Adrenal gland (tissue), 12 donors: Measurements from ENCODE around the gene TRIP10. TPM values are rescaled to one million over a fixed set of nuclear protein-coding genes. Genes with fewer than 3 reads are reported as not detected.

Experiments used
- DNase-seq, 7 donors: peaks; one replicate each; pipeline ENCODE4 v3.0.0-alpha.2; 2019 to 2020
- H3K27ac ChIP-seq, 5 donors: fragments of 200-600 bp; sonication (generic) in 4 of 5; 1 replicate in 3 of 5; 2 replicates in 2 of 5; pipeline versions ENCODE4 v1.5.1 to v1.8.0; 2016 to 2020; ENCODE audit warnings: mild to moderate bottlenecking in 1 of 5
- H3K27me3 ChIP-seq: fragments of 200-600 bp; 2 replicates; pipeline ENCODE4 v1.8.0; 2021
- H3K36me3 ChIP-seq, 2 donors: fragments of 200-600 bp; replicated peaks in 1 of 2; 1 replicate in 1 of 2; 2 replicates in 1 of 2; pipeline versions ENCODE4 v1.5.1 to v1.8.0; 2018 to 2022
- H3K4me1 ChIP-seq, 2 donors: fragments of 200-600 bp; replicated peaks in 1 of 2; 1 replicate in 1 of 2; 2 replicates in 1 of 2; pipeline versions ENCODE4 v1.5.1 to v1.8.0; 2018 to 2021
- H3K4me3 ChIP-seq, 4 donors: fragments of 200-600 bp; sonication (generic) in 3 of 4; one replicate each; pipeline ENCODE4 v1.5.1; 2016 to 2018
- H3K9me3 ChIP-seq, 3 donors: fragments of 200-600 bp; sonication (generic) in 1 of 3; replicated peaks in 1 of 3; 1 replicate in 2 of 3; 2 replicates in 1 of 3; pipeline versions ENCODE4 v1.5.1 to v1.8.0; 2016 to 2021
- CTCF ChIP-seq, 6 experiments: fragments of 450-650 bp in 4 of 6; fragments of 200-600 bp in 2 of 6; sonication (generic) in 1 of 6; IDR thresholded peaks; 1 replicate in 5 of 6; 2 replicates in 1 of 6; pipeline versions ENCODE4 v1.5.1 to v1.8.0; 2016 to 2021; ENCODE audit warnings: antibody characterized with exemption in 6 of 6, mild to moderate bottlenecking in 2 of 6, moderate library complexity in 1 of 6
- POLR2A ChIP-seq, 2 donors: fragments of 450-650 bp; IDR thresholded peaks; one replicate each; pipeline ENCODE4 v1.6.1; 2017; ENCODE audit warnings: antibody characterized with exemption in 2 of 2, mild to moderate bottlenecking in 2 of 2, moderate library complexity in 1 of 2
- WGBS, 4 donors: extraction: QIAGEN DNeasy Blood & Tissue Kit in 2 of 4; methylation state at CpG; one replicate each; pipeline versions ENCODE4 v1.1.5 to v1.1.7; 2013 to 2017; 5-methylcytosine and 5-hydroxymethylcytosine counted together
- intact Hi-C, 2 donors: fragments of 100-400 bp; cut with DNase I; formaldehyde crosslinking; loops; one replicate each; pipeline versions ENCODE4 v1.14.1 to v1.15.0; 2022 to 2023
- polyA plus RNA-seq, 3 donors: library from polyadenylated mRNA; stranded (reverse); fragments of 200-250 nt in 2 of 3; fragments of 350-450 nt in 1 of 3; fragmentation: Illumina TruSeq in 1 of 3; extraction: RNeasy Lipid Tissue Mini Kit (QIAGEN cat#74804) in 1 of 3; gene quantifications; one replicate each; pipeline ENCODE4 v1.2.3, GENCODE V29; 2013 to 2014
- total RNA-seq, 9 donors: library from RNA; depleted of rRNA in 4 of 9; stranded (reverse); fragments of >200 nt in 4 of 9; fragments of 120-200 nt in 1 of 9; fragmentation: NEBNext Ultra II Directional in 1 of 9; extraction: Animal tissue kit (Norgen Biotek cat#: 25700) in 1 of 9; gene quantifications; one replicate each; pipeline versions ENCODE4 v1.1.0 to v1.2.4, GENCODE V29; 2013 to 2023
- donor health status: healthy with polysubstance abuse.
- donor health status: Bipolar disorder and iron deficiency.
- donor health status: DM: yes; HTN: yes; CAD: no.
- donor health status: DM: no; HTN: no; CAD: no.
- donor health status: DM: no; HTN: no; CAD: no.
- donor health status: DM: yes; HTN: yes; CAD: no.

The TRIP10 gene
- total and polyA plus RNA-seq, 12 donors = 22.5 to 425 (median 74.8) TPM

DNA sequence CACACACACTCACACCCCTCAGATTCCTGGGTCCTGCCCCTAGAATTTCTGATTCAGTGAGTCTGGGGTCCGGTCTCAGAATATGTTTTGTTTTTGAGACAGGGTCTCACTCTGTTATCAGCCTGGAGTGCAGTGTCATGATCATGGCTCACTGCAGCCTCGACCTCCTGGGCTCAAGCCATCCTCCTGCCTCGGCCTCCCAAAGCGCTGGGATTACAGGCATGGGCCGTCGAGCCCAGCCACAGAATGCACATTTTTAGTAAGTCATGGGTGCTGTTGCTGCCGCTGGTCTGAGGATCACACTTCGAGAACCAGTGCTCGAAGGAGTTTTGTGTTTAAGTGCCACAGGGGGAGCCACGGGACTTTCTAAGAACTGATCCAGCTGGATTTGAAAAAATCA, 47.5 kb upstream of the TRIP10 start:
- Histone ChIP-seq H3K27me3 (no peaks in the 10 kb centered on the region), H3K27ac (no peak overlapping the region), H3K4me3 (no peak overlapping the region), H3K9me3 (no peaks in the 10 kb centered on the region), H3K4me1 (no peaks in the 10 kb centered on the region), H3K36me3 (peaks cover 0 to 58% of the 10 kb centered on the region in 2 donors)
- no peak for DNase-seq
- intact Hi-C loops = no loop called here
- no peak for TF ChIP-seq CTCF (IDR thresholded peaks at IDR 0.05)
- no peak for TF ChIP-seq POLR2A (IDR thresholded peaks at IDR 0.05)
- 84 to 92% (median 91%) methylated on average over 5 to 10 of the region's 10 CpGs for WGBS, 4 donors

GRCh38 chr19:6693056-6693471, 46.4 kb upstream of the TRIP10 start:
- no peak for TF ChIP-seq CTCF (IDR thresholded peaks at IDR 0.05)
- no peak for TF ChIP-seq POLR2A (IDR thresholded peaks at IDR 0.05)
- Histone ChIP-seq H3K27ac (no peak overlapping the region), H3K9me3 (no peaks in the 10 kb centered on the region), H3K36me3 (peaks cover 0 to 62% of the 10 kb centered on the region in 2 donors), H3K4me3 (no peak overlapping the region), H3K27me3 (no peaks in the 10 kb centered on the region), H3K4me1 (no peaks in the 10 kb centered on the region)
- peak in 1 of 7 donors; percentile 39 for DNase-seq
- WGBS, 4 donors = 83 to 94% (median 89%) methylated on average over 3 to 13 of the region's 13 CpGs
- intact Hi-C loops = no loop called here

- Histone ChIP-seq H3K4me3 (no peak overlapping the region), H3K36me3 (peaks cover 0 to 69% of the 10 kb centered on the region in 2 donors), H3K9me3 (no peaks in the 10 kb centered on the region), H3K27me3 (no peaks in the 10 kb centered on the region), H3K27ac (no peak overlapping the region), H3K4me1 (no peaks in the 10 kb centered on the region)
- TF ChIP-seq CTCF (IDR thresholded peaks at IDR 0.05) (no peak), POLR2A (IDR thresholded peaks at IDR 0.05) (no peak)
- 71 to 74% (median 72%) methylated on average over 5 to 7 of the region's 7 CpGs for WGBS, 4 donors
- intact Hi-C loops = no loop called here
- DNase-seq = no peak
These were observed 45.8 kb upstream of the TRIP10 start for GRCh38 chr19:6693681-6694080.

- TF ChIP-seq POLR2A (IDR thresholded peaks at IDR 0.05) (no peak), CTCF (IDR thresholded peaks at IDR 0.05) (no peak)
- peak in 1 of 7 donors; percentile 39 for DNase-seq
- whole genome bisulfite sequencing, 4 donors = 91 to 94% (median 93%) methylated on average over 19 to 25 of the region's 25 CpGs
- H3K4me3 ChIP-seq = no peak overlapping the region
- peaks cover 0 to 74% of the 10 kb centered on the region in 2 donors for H3K36me3 ChIP-seq
- no peaks in the 10 kb centered on the region for H3K4me1 ChIP-seq
- intact Hi-C loops = no loop called here
- H3K9me3 ChIP-seq = no peaks in the 10 kb centered on the region
- H3K27me3 ChIP-seq = no peaks in the 10 kb centered on the region
- no peak overlapping the region for H3K27ac ChIP-seq
These were observed 45.2 kb upstream of the TRIP10 start for GRCh38 chr19:6694147-6694815.
